Upper lobe of left lung (tissue), 4 donors: ENCODE measurements around the gene EVL.

Source experiments
- CTCF ChIP-seq, 6 experiments: fragments of 450-650 bp in 4 of 6; fragments of 200-600 bp in 2 of 6; sonication (generic) in 2 of 6; IDR thresholded peaks; one replicate each; pipeline ENCODE4 v1.5.1; 2016 to 2019; ENCODE audit warnings: antibody characterized with exemption in 6 of 6
- EP300 ChIP-seq, 4 donors: sonication (generic); formaldehyde crosslinking; IDR thresholded peaks; one replicate each; pipeline ENCODE4 v1.5.1; 2017; ENCODE audit warnings: antibody characterized with exemption in 4 of 4, control low read depth in 2 of 4
- POLR2A ChIP-seq, 4 donors: fragments of 450-650 bp; IDR thresholded peaks; one replicate each; pipeline ENCODE4 v1.5.1; 2016 to 2017; ENCODE audit warnings: antibody characterized with exemption in 4 of 4, mild to moderate bottlenecking in 2 of 4
- POLR2AphosphoS5 ChIP-seq, 2 donors: sonication (generic); formaldehyde crosslinking; IDR thresholded peaks; one replicate each; pipeline ENCODE4 v1.5.1; 2017; ENCODE audit warnings: antibody characterized with exemption in 2 of 2

GRCh38 chr14:100051543-100051942 is 13.7 kb upstream of the EVL start:
- no peak for TF ChIP-seq EP300 (IDR thresholded peaks at IDR 0.05)
- no peak for TF ChIP-seq CTCF (IDR thresholded peaks at IDR 0.05)
- TF ChIP-seq POLR2A (IDR thresholded peaks at IDR 0.05), result no peak
- TF ChIP-seq POLR2AphosphoS5 (IDR thresholded peaks at IDR 0.05), result no peak
